ENCODE data around the gene TMEM106C.

GRCh38 chr12:48005750-48006021 is 42.3 kb downstream of the TMEM106C start:
- TF ChIP-seq CTCF (IDR thresholded peaks at IDR 0.05) (no peak), POLR2A (IDR thresholded peaks at IDR 0.05) (no peak)
